Measurements from ENCODE around the gene ADAMTS15. TPM values are rescaled to one million over a fixed set of nuclear protein-coding genes. Genes with fewer than 3 reads are reported as not detected.

The ADAMTS15 gene
- total RNA-seq, 4 donors from 2014 or later = 8.4 to 11.8 (median 9.5) TPM

DNA sequence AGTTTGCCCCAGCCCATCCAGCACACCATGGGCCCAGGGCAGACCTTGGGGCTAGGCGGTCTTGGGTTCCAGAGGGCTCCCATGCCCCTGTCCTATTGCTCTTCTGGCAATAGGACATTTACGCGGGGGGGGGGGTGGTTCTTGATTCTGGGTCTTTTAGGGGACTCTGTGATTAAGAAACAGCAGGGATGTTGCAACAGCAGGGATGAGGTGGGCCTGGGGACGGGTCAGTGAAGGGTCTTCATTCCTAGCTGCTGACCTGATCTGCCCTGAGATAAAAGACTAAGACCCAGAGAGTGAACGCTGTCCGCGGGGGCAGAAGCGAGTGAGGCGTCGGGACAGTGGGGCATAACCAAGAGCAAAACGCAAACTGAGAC lies 418 bp upstream of the ADAMTS15 start:
- Histone ChIP-seq H3K4me3 (peak overlapping the region; percentile 45 to 63), H3K27ac (peak overlapping the region in 3 of 4 donors; percentile 82 to 87 (median 83)), H3K4me1 (peaks cover 0 to 53% (median 6%) of the 10 kb centered on the region in 3 donors), H3K27me3 (peaks cover 19% of the 10 kb centered on the region), H3K36me3 (no peaks in the 10 kb centered on the region), H3K9me3 (no peaks in the 10 kb centered on the region)
- TF ChIP-seq, protein P1, sequence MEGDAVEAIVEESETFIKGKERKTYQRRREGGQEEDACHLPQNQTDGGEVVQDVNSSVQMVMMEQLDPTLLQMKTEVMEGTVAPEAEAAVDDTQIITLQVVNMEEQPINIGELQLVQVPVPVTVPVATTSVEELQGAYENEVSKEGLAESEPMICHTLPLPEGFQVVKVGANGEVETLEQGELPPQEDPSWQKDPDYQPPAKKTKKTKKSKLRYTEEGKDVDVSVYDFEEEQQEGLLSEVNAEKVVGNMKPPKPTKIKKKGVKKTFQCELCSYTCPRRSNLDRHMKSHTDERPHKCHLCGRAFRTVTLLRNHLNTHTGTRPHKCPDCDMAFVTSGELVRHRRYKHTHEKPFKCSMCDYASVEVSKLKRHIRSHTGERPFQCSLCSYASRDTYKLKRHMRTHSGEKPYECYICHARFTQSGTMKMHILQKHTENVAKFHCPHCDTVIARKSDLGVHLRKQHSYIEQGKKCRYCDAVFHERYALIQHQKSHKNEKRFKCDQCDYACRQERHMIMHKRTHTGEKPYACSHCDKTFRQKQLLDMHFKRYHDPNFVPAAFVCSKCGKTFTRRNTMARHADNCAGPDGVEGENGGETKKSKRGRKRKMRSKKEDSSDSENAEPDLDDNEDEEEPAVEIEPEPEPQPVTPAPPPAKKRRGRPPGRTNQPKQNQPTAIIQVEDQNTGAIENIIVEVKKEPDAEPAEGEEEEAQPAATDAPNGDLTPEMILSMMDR (IDR thresholded peaks at IDR 0.05) = no peak
- TF ChIP-seq POLR2A (IDR thresholded peaks at IDR 0.05) (no peak), EP300 (IDR thresholded peaks at IDR 0.05) (no peak), POLR2AphosphoS5 (IDR thresholded peaks at IDR 0.05) (no peak)
- no peak for ATAC-seq
- 6 to 29% methylated on average over 3 to 7 of the region's 11 CpGs for WGBS, 2 donors (ENCODE audit: low coverage in 1 of 2)

DNA sequence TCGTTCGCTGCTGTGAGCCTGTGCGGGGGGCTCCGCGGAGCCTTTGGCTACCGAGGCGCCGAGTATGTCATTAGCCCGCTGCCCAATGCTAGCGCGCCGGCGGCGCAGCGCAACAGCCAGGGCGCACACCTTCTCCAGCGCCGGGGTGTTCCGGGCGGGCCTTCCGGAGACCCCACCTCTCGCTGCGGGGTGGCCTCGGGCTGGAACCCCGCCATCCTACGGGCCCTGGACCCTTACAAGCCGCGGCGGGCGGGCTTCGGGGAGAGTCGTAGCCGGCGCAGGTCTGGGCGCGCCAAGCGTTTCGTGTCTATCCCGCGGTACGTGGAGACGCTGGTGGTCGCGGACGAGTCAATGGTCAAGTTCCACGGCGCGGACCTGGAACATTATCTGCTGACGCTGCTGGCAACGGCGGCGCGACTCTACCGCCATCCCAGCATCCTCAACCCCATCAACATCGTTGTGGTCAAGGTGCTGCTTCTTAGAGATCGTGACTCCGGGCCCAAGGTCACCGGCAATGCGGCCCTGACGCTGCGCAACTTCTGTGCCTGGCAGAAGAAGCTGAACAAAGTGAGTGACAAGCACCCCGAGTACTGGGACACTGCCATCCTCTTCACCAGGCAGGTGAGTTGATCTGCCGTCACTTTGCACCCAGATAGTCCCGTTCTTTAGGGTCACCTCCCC lies 1.0 kb downstream of the ADAMTS15 start:
- peak overlapping the region; percentile 45 to 63 for H3K4me3 ChIP-seq
- no peak for ATAC-seq
- peaks cover 0 to 67% (median 6%) of the 10 kb centered on the region in 3 donors for H3K4me1 ChIP-seq
- peak overlapping the region; percentile 36 to 87 (median 82) for H3K27ac ChIP-seq
- H3K36me3 ChIP-seq = no peaks in the 10 kb centered on the region
- 0% methylated on average over 11 of the region's 64 CpGs; no CpG with 5 or more reads in 1 of the 2 donors for WGBS, 2 donors (ENCODE audit: low coverage in 1 of 2)
- H3K9me3 ChIP-seq = no peaks in the 10 kb centered on the region
- TF ChIP-seq POLR2A (IDR thresholded peaks at IDR 0.05) (no peak), POLR2AphosphoS5 (IDR thresholded peaks at IDR 0.05) (no peak), EP300 (IDR thresholded peaks at IDR 0.05) (no peak)
- TF ChIP-seq, protein P1 (IDR thresholded peaks at IDR 0.05) = no peak
- peaks cover 19% of the 10 kb centered on the region for H3K27me3 ChIP-seq

DNA sequence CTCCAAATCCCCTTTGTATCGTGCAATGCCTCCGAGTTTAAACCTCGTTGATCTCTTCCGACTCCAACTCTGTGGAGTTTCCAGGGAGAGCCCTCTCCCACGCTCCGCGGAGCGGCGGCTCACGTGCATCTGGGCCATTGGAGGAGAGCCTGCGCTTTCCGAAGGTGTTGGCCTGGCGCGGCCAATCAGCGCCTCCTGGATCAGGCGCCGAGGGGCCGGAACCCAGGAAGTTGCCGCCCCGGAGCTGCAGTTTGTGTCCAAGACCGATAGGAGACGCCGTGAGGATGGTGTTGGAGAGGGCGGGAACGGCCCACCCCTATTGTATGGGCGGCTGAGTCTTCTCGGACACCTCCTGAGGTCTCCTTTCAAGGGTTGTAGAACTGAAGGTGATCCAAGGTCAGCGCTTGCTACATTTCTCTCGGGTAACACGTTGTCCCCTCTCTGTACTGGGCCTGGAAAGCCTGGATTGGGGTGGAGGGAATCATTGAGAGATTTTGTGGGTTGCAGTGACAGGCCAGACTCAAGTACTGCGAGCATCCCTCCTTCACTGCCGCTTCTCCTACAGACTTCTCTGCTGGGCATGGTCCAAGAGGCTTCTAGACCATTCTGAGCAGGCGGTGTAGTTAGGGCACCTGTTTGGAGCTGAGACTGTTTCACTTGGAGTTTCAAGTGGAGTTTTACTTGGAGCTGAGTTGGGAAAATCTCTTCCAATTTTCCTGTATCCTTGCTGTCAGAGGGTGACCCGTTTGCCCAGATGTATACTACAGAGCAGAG lies 1.7 kb downstream of the ADAMTS15 start:
- H3K27me3 ChIP-seq = peaks cover 19% of the 10 kb centered on the region
- peaks cover 0 to 75% (median 6%) of the 10 kb centered on the region in 3 donors for H3K4me1 ChIP-seq
- H3K4me3 ChIP-seq = peak overlapping the region; percentile 45 to 63
- no peaks in the 10 kb centered on the region for H3K36me3 ChIP-seq
- H3K27ac ChIP-seq = peak overlapping the region; percentile 20 to 87 (median 82)
- no peaks in the 10 kb centered on the region for H3K9me3 ChIP-seq
- TF ChIP-seq EP300 (IDR thresholded peaks at IDR 0.05) = no peak
- TF ChIP-seq, protein P1 (IDR thresholded peaks at IDR 0.05) = peak in 3 of 4 experiments; percentile 66 to 86 (median 73)
- TF ChIP-seq POLR2AphosphoS5 (IDR thresholded peaks at IDR 0.05) = peak; percentile 31
- peak; percentile 56 to 61 for TF ChIP-seq POLR2A (IDR thresholded peaks at IDR 0.05)
- peak; percentile 80 for ATAC-seq
- WGBS, 2 donors (ENCODE audit: low coverage in 1 of 2) = 70% methylated on average over 6 of the region's 34 CpGs; no CpG with 5 or more reads in 1 of the 2 donors

DNA sequence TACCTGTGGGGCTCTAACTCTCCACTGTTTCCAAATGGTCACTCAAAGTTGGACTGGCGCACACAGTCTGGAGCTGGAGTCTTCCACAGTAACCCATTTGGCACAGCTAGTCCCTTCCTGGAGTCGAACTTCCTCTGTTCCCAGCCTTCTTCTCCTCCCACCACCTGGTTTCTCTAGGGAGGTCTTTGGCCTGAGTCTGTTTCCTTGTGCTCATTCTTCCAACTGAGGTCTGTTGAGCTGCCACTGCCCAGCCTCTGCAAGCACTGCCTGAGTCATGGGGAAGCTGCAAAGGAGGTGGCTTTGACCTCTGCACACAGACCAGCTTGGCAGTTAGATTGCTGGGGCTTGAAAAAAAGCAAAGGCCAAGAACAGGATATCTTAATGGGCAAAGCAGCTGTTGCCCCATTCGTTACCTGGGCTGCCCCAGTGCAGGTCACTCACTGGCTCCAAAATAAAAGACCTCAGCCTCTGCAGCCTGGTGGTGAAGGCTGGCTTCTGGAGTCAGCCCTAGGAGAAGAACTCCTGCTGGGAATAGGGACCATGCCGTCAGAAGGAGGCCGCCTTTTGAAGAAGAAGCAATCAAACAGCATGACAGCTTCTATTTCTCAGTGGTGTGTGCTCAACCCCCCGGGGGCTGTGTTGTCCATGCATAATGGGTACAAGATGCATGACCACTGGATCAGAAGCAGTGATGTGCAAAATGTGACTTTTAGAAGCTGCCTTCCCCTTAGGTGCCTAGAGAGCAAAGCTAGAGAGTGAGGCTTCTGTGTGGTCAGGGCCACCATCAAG lies 3.0 kb downstream of the ADAMTS15 start:
- H3K4me3 ChIP-seq = peak overlapping the region in 1 of 2 donors; percentile 63
- H3K27ac ChIP-seq = peak overlapping the region in 3 of 4 donors; percentile 82 to 87 (median 83)
- TF ChIP-seq EP300 (IDR thresholded peaks at IDR 0.05) = no peak
- TF ChIP-seq, protein P1 (IDR thresholded peaks at IDR 0.05) = no peak
- TF ChIP-seq POLR2A (IDR thresholded peaks at IDR 0.05) = no peak
- no peak for TF ChIP-seq POLR2AphosphoS5 (IDR thresholded peaks at IDR 0.05)
- H3K4me1 ChIP-seq = peaks cover 0 to 84% (median 6%) of the 10 kb centered on the region in 3 donors
- 71 to 73% methylated on average over 2 to 5 of the region's 6 CpGs for WGBS, 2 donors (ENCODE audit: low coverage in 1 of 2)
- H3K9me3 ChIP-seq = no peaks in the 10 kb centered on the region
- H3K27me3 ChIP-seq = peaks cover 19% of the 10 kb centered on the region
- no peaks in the 10 kb centered on the region for H3K36me3 ChIP-seq
- peak; percentile 1 for ATAC-seq
